Measurements from ENCODE around the gene MAPK6. TPM values are rescaled to one million over a fixed set of nuclear protein-coding genes. Genes with fewer than 3 reads are reported as not detected.
"Not testable (repeated sequence)": the region's sequence is repeated elsewhere in the genome, so short reads cannot be mapped to it uniquely, and the experiment has no call there.

MAPK6 gene
- polyA plus RNA-seq, 1 experiment = 74.3 TPM

- no peaks in the 10 kb centered on the region for H3K9me3 ChIP-seq (ENCODE audit: control insufficient read depth, insufficient read depth, low read length)
- H3K27ac ChIP-seq (ENCODE audit: low read depth, low read length) = no peak overlapping the region
- no peak for DNase-seq (ENCODE audit: low read depth, low spot score)
- ChIA-PET POLR2A (no interaction called here), CTCF (no interaction called here)
- H3K27me3 ChIP-seq (ENCODE audit: control insufficient read depth, insufficient read depth, low read length) = no peaks in the 10 kb centered on the region
- TF ChIP-seq CTCF (IDR thresholded peaks at IDR 0.05; ENCODE audit: low read depth, low read length) = no peak
- no peak overlapping the region for H3K4me3 ChIP-seq (ENCODE audit: low read depth, low read length)
These were observed 36.3 kb upstream of the MAPK6 start for GRCh38 chr15:51982770-51983103.

GRCh38 chr15:51991141-51991540, 27.9 kb upstream of the MAPK6 start:
- no peak overlapping the region for H3K4me3 ChIP-seq (ENCODE audit: low read depth, low read length)
- no peaks in the 10 kb centered on the region for H3K9me3 ChIP-seq (ENCODE audit: control insufficient read depth, insufficient read depth, low read length)
- no peaks in the 10 kb centered on the region for H3K27me3 ChIP-seq (ENCODE audit: control insufficient read depth, insufficient read depth, low read length)
- CTCF ChIA-PET = no interaction called here
- H3K27ac ChIP-seq (ENCODE audit: low read depth, low read length) = no peak overlapping the region
- POLR2A ChIA-PET = no interaction called here
- DNase-seq (ENCODE audit: low read depth, low spot score) = no peak
- no peak for TF ChIP-seq CTCF (IDR thresholded peaks at IDR 0.05; ENCODE audit: low read depth, low read length)

- no peak for DNase-seq (ENCODE audit: low read depth, low spot score)
- no peak overlapping the region for H3K4me3 ChIP-seq (ENCODE audit: low read depth, low read length)
- CTCF ChIA-PET = no interaction called here
- H3K9me3 ChIP-seq (ENCODE audit: control insufficient read depth, insufficient read depth, low read length) = no peaks in the 10 kb centered on the region
- TF ChIP-seq CTCF (IDR thresholded peaks at IDR 0.05; ENCODE audit: low read depth, low read length) = no peak
- POLR2A ChIA-PET = no interaction called here
- no peak overlapping the region for H3K27ac ChIP-seq (ENCODE audit: low read depth, low read length)
- no peaks in the 10 kb centered on the region for H3K27me3 ChIP-seq (ENCODE audit: control insufficient read depth, insufficient read depth, low read length)
These were observed 26.1 kb upstream of the MAPK6 start for GRCh38 chr15:51992953-51993352.

- CTCF ChIA-PET = no interaction called here
- POLR2A ChIA-PET = no interaction called here
- TF ChIP-seq CTCF (IDR thresholded peaks at IDR 0.05; ENCODE audit: low read depth, low read length) = no peak
- no peaks in the 10 kb centered on the region for H3K27me3 ChIP-seq (ENCODE audit: control insufficient read depth, insufficient read depth, low read length)
- H3K4me3 ChIP-seq (ENCODE audit: low read depth, low read length) = no peak overlapping the region
- no peak for DNase-seq (ENCODE audit: low read depth, low spot score)
- H3K9me3 ChIP-seq (ENCODE audit: control insufficient read depth, insufficient read depth, low read length) = no peaks in the 10 kb centered on the region
- H3K27ac ChIP-seq (ENCODE audit: low read depth, low read length) = no peak overlapping the region
These were observed 16.7 kb upstream of the MAPK6 start for GRCh38 chr15:52002351-52002750.

GRCh38 chr15:52003089-52003488, 15.9 kb upstream of the MAPK6 start:
- DNase-seq (ENCODE audit: low read depth, low spot score); H3K27me3 ChIP-seq (ENCODE audit: control insufficient read depth, insufficient read depth, low read length); H3K4me3 ChIP-seq (ENCODE audit: low read depth, low read length); H3K9me3 ChIP-seq (ENCODE audit: control insufficient read depth, insufficient read depth, low read length); H3K27ac ChIP-seq (ENCODE audit: low read depth, low read length); POLR2A ChIA-PET; CTCF ChIA-PET: not testable (repeated sequence)

GRCh38 chr15:52003710-52004109, 15.3 kb upstream of the MAPK6 start:
- CTCF ChIA-PET = interaction anchor here (0.5 kb wide), 1 partner anchor 134 kb away, joined by 3 read pairs; no protein-coding TSS in a partner anchor
- no peak for DNase-seq (ENCODE audit: low read depth, low spot score)
- POLR2A ChIA-PET = no interaction called here

More at GRCh38 chr15:52003710-52004109, 15.3 kb upstream of the MAPK6 start:
- H3K27me3 ChIP-seq (ENCODE audit: control insufficient read depth, insufficient read depth, low read length) = no peaks in the 10 kb centered on the region
- H3K9me3 ChIP-seq (ENCODE audit: control insufficient read depth, insufficient read depth, low read length) = no peaks in the 10 kb centered on the region
- no peak overlapping the region for H3K4me3 ChIP-seq (ENCODE audit: low read depth, low read length)
- TF ChIP-seq CTCF (IDR thresholded peaks at IDR 0.05; ENCODE audit: low read depth, low read length) = no peak
- no peak overlapping the region for H3K27ac ChIP-seq (ENCODE audit: low read depth, low read length)

Measured in AG04450 (cell line).